ENCODE results near the gene SCN1B. TPM values are rescaled to one million over a fixed set of nuclear protein-coding genes. Genes with fewer than 3 reads are reported as not detected.
A peak's percentile ranks its signal among the peaks of the same experiment; 100 is the strongest.

The SCN1B gene
- total and polyA plus RNA-seq, 8 donors, result 0.82 to 9.7 (median 1.1) TPM

- H3K27me3 ChIP-seq, result peaks cover 0 to 19% of the 10 kb centered on the region in 2 donors
- DNase-seq, result peak in 1 of 4 donors; percentile 10
- no peak for ATAC-seq
- no peak overlapping the region for H3K27ac ChIP-seq
- no peak overlapping the region for H3K4me3 ChIP-seq
- intact Hi-C loops (cut with DNase I), result no loop called here
- TF ChIP-seq, protein P1, sequence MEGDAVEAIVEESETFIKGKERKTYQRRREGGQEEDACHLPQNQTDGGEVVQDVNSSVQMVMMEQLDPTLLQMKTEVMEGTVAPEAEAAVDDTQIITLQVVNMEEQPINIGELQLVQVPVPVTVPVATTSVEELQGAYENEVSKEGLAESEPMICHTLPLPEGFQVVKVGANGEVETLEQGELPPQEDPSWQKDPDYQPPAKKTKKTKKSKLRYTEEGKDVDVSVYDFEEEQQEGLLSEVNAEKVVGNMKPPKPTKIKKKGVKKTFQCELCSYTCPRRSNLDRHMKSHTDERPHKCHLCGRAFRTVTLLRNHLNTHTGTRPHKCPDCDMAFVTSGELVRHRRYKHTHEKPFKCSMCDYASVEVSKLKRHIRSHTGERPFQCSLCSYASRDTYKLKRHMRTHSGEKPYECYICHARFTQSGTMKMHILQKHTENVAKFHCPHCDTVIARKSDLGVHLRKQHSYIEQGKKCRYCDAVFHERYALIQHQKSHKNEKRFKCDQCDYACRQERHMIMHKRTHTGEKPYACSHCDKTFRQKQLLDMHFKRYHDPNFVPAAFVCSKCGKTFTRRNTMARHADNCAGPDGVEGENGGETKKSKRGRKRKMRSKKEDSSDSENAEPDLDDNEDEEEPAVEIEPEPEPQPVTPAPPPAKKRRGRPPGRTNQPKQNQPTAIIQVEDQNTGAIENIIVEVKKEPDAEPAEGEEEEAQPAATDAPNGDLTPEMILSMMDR (IDR thresholded peaks at IDR 0.05), result no peak
- no peaks in the 10 kb centered on the region for H3K9me3 ChIP-seq
- peaks cover 0 to 4% of the 10 kb centered on the region in 2 donors for H3K4me1 ChIP-seq
- no peaks in the 10 kb centered on the region for H3K36me3 ChIP-seq
Measured at GRCh38 chr19:35089554-35089953, 59.3 kb downstream of the SCN1B start.

Other genes with a start within 250 kb of the SCN1B start
- 1 to 10 TPM; 3.5 to 4.3 TPM for gene ZNF30, start 103.6 kb upstream of the SCN1B start, total RNA-seq
- gene ZNF30, start 103.6 kb upstream of the SCN1B start, polyA plus RNA-seq (ENCODE audit: insufficient read length in 6 of 6), result 10 to 100 TPM in 1 of 6 donors, 1 to 10 TPM in 5; 6.4 to 10.4 (median 8.4) TPM
- gene ZNF792, start 66.2 kb upstream of the SCN1B start, total RNA-seq, result 1 to 10 TPM; 8.5 to 9.9 TPM
- gene ZNF792, start 66.2 kb upstream of the SCN1B start, polyA plus RNA-seq (ENCODE audit: insufficient read length in 6 of 6), result 10 to 100 TPM in 2 of 6 donors, 1 to 10 TPM in 4; 8.0 to 10.8 (median 9.7) TPM
- 100 to 1,000 TPM; 116 to 137 TPM for gene GRAMD1A, start 30.1 kb upstream of the SCN1B start, total RNA-seq
- gene GRAMD1A, start 30.1 kb upstream of the SCN1B start, polyA plus RNA-seq (ENCODE audit: insufficient read length in 6 of 6), result 100 to 1,000 TPM in 5 of 6 donors, 10 to 100 TPM in 1; 92.7 to 136 (median 114) TPM
- 10 to 100 TPM; 16.8 to 40.3 TPM for gene HPN, start 11.3 kb downstream of the SCN1B start, total RNA-seq
- 10 to 100 TPM; 25.6 to 44.7 (median 32.2) TPM for gene HPN, start 11.3 kb downstream of the SCN1B start, polyA plus RNA-seq (ENCODE audit: insufficient read length in 6 of 6)
- 100 to 1,000 TPM in 1 of 2 donors, 10 to 100 TPM in 1; 88.4 to 207 TPM for gene FXYD3, start 85.4 kb downstream of the SCN1B start, total RNA-seq
- 10 to 100 TPM; 17.5 to 50.2 (median 21.1) TPM for gene FXYD3, start 85.4 kb downstream of the SCN1B start, polyA plus RNA-seq (ENCODE audit: insufficient read length in 6 of 6)
- gene LGI4, start 104.6 kb downstream of the SCN1B start, total RNA-seq, result 1 to 10 TPM; 1.8 to 2.5 TPM
- gene LGI4, start 104.6 kb downstream of the SCN1B start, polyA plus RNA-seq (ENCODE audit: insufficient read length in 6 of 6), result 1 to 10 TPM; 2.0 to 3.4 (median 2.7) TPM
- 10 to 100 TPM; 20.1 to 24.0 TPM for gene FXYD1, start 108.4 kb downstream of the SCN1B start, total RNA-seq
- 10 to 100 TPM; 50.5 to 67.0 (median 53.6) TPM for gene FXYD1, start 108.4 kb downstream of the SCN1B start, polyA plus RNA-seq (ENCODE audit: insufficient read length in 6 of 6)
- not detected for gene FXYD7, start 112.8 kb downstream of the SCN1B start, total RNA-seq
- 1 to 10 TPM in 2 of 6 donors, under 1 TPM in 4; 0.55 to 1.3 (median 0.74) TPM for gene FXYD7, start 112.8 kb downstream of the SCN1B start, polyA plus RNA-seq (ENCODE audit: insufficient read length in 6 of 6)
- gene FXYD5, start 124.3 kb downstream of the SCN1B start, total RNA-seq, result 100 to 1,000 TPM; 111 to 123 TPM
- 10 to 100 TPM; 29.0 to 33.0 (median 31.3) TPM for gene FXYD5, start 124.3 kb downstream of the SCN1B start, polyA plus RNA-seq (ENCODE audit: insufficient read length in 6 of 6)
- gene FAM187B, start 198.3 kb downstream of the SCN1B start, total RNA-seq, result under 1 TPM in 1 of 2 donors, not detected in 1; 0.20 TPM
- gene FAM187B, start 198.3 kb downstream of the SCN1B start, polyA plus RNA-seq (ENCODE audit: insufficient read length in 6 of 6), result not detected
- 100 to 1,000 TPM in 1 of 2 donors, 10 to 100 TPM in 1; 65.4 to 130 TPM for gene LSR, start 218.5 kb downstream of the SCN1B start, total RNA-seq
- gene LSR, start 218.5 kb downstream of the SCN1B start, polyA plus RNA-seq (ENCODE audit: insufficient read length in 6 of 6), result 10 to 100 TPM; 50.6 to 70.1 (median 60.1) TPM
- gene USF2, start 238.5 kb downstream of the SCN1B start, total RNA-seq, result 100 to 1,000 TPM; 123 to 148 TPM
- 100 to 1,000 TPM; 149 to 187 (median 165) TPM for gene USF2, start 238.5 kb downstream of the SCN1B start, polyA plus RNA-seq (ENCODE audit: insufficient read length in 6 of 6)